Stimulated activated CD4-positive, alpha-beta T cell treated with anti-CD3 and anti-CD28 coated beads, TNF-alpha, amount 100 ng/mL, for 4 hours (primary cell): Measurements from ENCODE around the gene RBM4B.
"Not testable (repeated sequence)": the region's sequence is repeated elsewhere in the genome, so short reads cannot be mapped to it uniquely, and the experiment has no call there.

ENCODE experiments used
- DNase-seq, 3 experiments: peaks; one replicate each; pipeline ENCODE4 v3.0.0-alpha.2; 2020; ENCODE audit warnings: low read depth in 3 of 3

RBM4B gene

DNA sequence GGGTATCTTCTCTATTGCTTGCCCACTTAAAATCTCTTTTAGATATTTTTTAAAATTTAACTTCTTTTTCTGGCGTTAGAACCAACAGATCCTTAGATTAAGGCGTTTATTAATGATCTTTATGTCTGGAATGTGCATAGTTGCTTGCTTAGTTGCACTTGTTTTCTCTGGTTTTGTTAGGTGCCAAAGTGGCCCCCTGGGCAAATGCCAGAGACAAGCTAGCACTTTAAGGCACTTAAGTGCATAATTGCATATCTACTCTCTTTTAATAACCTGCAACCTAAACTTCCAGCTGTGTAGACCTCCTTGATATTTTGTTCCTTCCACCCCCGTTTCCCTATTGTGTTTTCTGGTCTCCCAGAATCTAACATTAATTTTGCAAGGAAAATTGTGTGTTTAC is 35.9 kb downstream of the RBM4B start:
- no peak for DNase-seq

DNA sequence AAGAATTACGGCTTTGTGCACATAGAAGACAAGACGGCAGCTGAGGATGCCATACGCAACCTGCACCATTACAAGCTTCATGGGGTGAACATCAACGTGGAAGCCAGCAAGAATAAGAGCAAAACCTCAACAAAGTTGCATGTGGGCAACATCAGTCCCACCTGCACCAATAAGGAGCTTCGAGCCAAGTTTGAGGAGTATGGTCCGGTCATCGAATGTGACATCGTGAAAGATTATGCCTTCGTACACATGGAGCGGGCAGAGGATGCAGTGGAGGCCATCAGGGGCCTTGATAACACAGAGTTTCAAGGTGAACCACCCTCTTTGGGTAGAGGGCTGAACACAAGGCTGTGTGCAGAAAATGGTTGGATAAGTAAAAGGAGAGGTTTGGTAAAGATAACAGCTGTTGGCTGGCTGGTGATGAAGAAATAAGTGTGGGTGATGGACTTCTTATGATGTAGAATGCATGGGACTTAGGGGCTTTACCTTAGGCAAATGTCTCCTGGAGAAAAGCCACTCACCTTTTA is 37.8 kb downstream of the RBM4B start:
- DNase-seq: not testable (repeated sequence)

DNA sequence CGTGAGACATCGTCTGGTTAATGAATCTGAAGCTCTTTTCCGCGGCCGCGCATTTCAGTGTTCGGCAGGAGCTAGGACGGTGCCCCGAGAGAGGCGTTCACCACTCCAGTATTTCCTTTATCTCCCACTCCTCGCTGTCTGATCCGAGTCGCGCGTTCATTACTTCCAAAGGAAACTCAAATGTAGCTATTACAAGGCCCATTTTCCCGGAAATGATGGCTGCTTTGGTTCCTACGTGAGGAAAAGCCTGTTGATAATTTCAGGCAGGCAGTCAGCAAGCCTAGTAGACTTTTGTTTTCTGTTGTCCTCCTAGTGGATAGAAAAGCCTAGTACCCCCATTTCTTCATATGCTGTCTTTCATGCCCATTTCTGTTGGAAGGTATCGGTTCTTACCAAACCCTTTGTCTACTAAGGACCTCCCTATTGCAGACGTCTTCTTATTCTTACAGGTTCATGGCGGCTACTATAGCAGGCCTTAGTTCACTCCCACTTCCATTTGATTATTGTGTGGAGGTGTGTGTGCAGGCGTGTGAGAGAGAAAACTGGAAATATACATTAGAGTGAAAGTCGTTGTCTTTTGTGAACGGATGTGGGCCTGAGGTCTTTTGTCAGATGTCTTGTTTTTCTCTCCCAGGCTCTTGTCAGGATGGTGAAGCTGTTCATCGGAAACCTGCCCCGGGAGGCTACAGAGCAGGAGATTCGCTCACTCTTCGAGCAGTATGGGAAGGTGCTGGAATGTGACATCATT is 38.4 kb downstream of the RBM4B start:
- peak in 2 of 3 experiments; percentile 12 to 25 for DNase-seq

GRCh38 chr11:66638177-66639065 is 39.3 kb downstream of the RBM4B start, which contains the start of gene RBM4:
Gene RBM4, plus strand, starts transcription at chr11:66638703. Its CDS starts 1,009 bp downstream, at chr11:66639712.
- peak; percentile 72 to 95 (median 90) for DNase-seq

DNA sequence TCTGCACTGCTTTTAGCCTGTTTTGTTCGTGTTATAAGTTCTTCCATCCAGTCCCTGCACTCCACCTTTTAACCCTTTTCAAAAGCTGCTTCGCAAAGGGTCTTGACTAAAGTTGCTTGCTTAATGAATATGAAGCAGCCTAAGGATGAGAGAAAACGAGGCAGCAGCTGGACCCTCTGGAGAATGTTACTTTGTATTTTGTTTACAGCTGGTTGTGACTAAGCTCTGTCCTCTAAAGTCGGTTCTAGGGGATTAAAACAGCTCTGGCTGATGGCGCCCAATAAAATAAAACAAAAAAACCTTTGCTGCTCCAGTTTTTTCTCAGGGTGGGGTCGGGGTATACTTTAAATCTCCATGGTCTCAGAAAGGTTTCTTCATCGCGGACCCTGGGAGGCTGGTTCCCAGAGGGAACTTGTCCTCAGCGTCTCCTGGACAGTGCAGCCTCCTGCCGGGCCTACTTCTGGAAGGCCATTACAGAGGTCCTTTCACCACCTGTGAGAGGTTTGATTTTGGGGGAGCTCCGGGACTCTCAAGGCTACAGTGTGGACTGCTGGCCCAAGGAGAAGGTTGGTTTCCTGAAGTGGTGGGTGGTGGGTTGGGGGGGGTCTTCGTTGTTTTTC is 40.0 kb downstream of the RBM4B start:
- DNase-seq: no peak

GRCh38 chr11:66636411-66636810 is 41.3 kb downstream of the RBM4B start:
- no peak for DNase-seq

DNA sequence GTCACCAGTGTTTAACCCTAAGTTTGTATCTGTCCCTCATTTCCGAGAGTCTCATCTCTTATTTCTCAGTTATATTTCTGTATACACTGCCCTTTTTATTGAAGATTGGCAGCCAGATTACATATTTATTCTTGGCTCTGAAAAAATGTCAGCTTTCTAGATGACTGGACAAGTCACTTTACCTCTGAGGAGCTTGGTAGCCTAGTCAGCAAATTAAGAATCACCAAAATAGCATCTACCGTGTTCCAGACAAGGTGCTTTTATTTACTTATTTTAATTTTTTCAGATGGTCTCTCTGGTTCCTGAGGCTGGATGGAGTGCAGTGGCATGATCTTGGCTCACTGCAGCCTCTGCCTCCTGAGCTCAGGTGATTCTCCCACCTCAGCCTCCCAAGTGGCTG is 44.7 kb downstream of the RBM4B start:
- no peak for DNase-seq

DNA sequence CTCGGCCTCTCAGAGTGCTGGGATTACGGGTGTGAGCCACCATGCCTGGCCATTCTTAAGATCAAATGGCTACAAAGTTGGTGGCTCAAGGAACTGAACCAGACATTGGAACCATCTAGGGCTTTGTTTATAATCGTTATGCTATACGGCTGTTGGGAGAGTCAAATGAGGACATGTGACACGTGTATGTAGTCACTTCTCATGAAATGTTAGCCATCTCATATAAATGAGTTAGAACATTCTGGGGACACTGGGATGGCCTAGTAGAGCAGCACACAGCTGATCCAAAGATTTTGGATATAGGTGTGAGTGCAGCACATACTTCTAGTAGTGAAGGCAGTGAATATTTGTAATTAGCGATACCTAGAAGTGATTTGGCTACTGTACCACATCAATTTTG is 45.8 kb downstream of the RBM4B start:
- no peak for DNase-seq

- DNase-seq: no peak
These were observed 48.3 kb downstream of the RBM4B start for GRCh38 chr11:66629356-66629755.

GRCh38 chr11:66628061-66628603 is 49.6 kb downstream of the RBM4B start:
- no peak for DNase-seq

GRCh38 chr11:66626926-66627325 is 50.8 kb downstream of the RBM4B start:
- no peak for DNase-seq

DNA sequence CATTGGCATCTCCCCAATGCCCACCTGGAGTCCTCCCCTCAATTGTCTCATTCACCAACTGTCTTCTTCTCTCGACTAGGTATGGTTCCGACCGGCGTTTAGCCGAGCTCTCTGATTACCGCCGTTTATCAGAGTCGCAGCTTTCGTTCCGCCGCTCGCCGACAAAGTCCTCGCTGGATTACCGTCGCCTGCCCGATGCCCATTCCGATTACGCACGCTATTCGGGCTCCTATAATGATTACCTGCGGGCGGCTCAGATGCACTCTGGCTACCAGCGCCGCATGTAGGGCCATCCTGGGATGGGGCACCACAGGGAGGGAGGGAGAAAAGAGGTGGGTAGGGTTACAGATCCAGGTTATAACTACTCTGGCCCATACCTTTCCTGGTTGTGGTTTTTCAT is 51.3 kb downstream of the RBM4B start:
- no peak for DNase-seq

DNA sequence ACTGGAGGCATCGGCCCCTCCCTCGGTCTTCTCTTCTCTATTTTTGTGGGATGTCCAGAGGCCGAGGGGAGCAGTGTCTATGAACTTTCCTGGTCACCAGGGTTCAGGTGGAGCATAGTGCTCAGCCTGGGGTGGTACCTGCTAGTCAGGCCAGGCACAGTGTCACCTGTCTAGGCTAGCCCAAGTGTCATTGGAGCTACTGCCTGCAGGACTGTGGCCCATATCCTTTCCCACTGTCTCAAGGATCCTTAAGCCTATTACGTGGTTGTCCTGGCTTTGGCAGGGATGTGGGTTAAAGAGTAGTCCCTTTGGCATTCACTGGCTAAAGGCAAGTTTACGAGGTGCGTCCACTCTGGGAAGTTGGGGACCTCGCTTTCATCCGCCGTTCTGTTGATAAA is 51.9 kb downstream of the RBM4B start:
- no peak for DNase-seq

DNA sequence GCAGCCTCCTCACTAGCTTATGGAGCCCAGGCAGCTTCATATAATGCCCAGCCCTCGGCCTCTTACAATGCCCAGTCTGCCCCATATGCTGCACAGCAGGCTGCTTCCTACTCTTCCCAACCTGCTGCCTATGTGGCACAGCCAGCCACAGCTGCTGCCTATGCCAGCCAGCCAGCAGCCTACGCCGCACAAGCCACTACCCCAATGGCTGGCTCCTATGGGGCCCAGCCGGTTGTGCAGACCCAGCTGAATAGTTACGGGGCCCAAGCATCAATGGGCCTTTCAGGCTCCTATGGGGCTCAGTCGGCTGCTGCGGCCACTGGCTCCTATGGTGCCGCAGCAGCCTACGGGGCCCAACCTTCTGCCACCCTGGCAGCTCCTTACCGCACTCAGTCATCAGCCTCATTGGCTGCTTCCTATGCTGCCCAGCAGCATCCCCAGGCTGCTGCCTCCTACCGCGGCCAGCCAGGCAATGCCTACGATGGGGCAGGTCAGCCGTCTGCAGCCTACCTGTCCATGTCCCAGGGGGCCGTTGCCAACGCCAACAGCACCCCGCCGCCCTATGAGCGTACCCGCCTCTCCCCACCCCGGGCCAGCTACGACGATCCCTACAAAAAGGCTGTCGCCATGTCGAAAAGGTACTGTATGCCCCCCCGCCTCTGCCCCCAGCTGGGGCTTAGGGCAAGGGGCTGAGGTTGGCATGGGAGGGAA is 52.5 kb downstream of the RBM4B start:
- no peak for DNase-seq

GRCh38 chr11:66624450-66624849 is 53.2 kb downstream of the RBM4B start:
- no peak for DNase-seq

GRCh38 chr11:66619080-66619554 is 58.6 kb downstream of the RBM4B start:
- no peak for DNase-seq

GRCh38 chr11:66617155-66617834 is 60.4 kb downstream of the RBM4B start:
- no peak for DNase-seq

- DNase-seq: peak; percentile 92 to 98 (median 95)
These were observed 61.1 kb downstream of the RBM4B start, which contains the start of gene RBM14 for GRCh38 chr11:66616379-66617154. Gene RBM14, plus strand, starts transcription at chr11:66616630. Its CDS starts 91 bp downstream, at chr11:66616721.
